Activated CD4-positive, alpha-beta T cell treated with anti-CD3 and anti-CD28 coated beads, Interleukin-2, Interleukin-4, amounts not matched to agents 100 ng/mL and 50 ng/mL, durations not matched to agents 16 hours and 8 hours (primary cell): ENCODE data around the gene DTX3L.

Experiments used
- DNase-seq: peaks from one replicate; pipeline ENCODE4 v3.0.0-alpha.2; 2020; ENCODE audit warnings: low spot score

DTX3L gene

GRCh38 chr3:122564155-122564912, at the start of gene DTX3L, which contains the start of gene PARP9:
Gene DTX3L (plus strand): TSS chr3:122564338. CDS start chr3:122564427, 89 bp downstream.
Gene PARP9 (minus strand): TSS chr3:122564300. CDS start chr3:122559620, 4,680 bp downstream.
- DNase-seq: peak; percentile 75

- DNase-seq: no peak
Measured at GRCh38 chr3:122515020-122515468, 49.1 kb upstream of the DTX3L start.

DNA sequence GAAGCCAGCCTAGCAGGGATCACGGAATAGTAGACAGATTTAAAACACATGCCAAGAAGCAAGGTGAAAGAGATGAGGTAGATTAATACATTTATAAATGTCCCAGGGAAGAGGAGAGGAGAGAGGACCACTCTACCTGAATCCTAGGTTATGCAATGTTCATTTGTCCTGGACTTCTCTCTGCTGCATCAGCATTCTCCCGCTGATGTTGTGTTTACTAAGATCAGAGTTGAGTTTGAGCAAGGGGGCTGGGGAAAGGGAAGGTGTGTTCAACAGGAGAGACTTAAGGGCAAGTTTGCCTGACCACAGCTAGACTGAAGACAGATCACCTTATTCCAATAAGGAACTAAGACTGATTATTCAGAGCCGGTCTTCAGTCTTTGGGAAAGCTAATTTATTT, 48.3 kb upstream of the DTX3L start:
- DNase-seq: no peak

- DNase-seq: no peak
Measured at GRCh38 chr3:122516846-122517360, 47.2 kb upstream of the DTX3L start.

- DNase-seq: no peak
Measured at GRCh38 chr3:122519693-122520092, 44.4 kb upstream of the DTX3L start.

DNA sequence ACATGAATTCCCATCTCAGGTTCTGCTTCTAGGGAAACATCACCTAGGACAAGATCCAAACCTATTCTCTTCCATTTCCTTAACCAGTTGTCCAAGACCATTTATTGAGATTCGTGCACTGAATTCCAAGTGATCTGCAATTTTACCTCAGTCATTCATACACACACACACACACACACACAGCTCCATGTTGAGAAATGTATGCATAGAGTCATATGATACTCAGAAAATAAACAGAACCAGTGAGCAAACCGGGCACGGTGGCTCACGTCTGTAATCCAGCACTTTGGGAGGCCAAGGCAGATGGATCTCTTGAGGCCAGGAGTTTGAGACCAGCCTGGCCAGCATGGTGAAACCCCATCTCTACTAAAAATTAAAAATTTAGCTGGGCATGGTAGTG, 43.3 kb upstream of the DTX3L start:
- no peak for DNase-seq

- no peak for DNase-seq
Measured at GRCh38 chr3:122523317-122523716, 40.8 kb upstream of the DTX3L start.

DNA sequence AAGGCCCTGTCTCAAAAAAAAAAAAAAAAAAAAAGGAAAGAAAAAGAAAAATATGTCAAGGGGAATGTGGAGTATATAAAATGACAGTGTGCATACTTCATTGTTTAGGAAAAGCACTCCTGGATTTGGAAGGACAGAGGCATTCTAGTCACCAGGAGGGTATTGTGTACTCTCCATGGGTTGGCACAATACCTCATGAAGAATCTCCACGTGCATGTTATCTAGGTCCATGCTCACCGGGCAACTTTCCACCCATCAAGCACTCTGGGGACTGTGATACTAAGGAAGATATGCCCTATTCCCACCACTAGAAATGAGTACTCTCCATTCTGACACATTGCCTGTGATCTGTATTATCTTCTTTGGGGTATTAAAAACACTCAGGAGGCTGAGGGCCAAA, 34.0 kb upstream of the DTX3L start:
- no peak for DNase-seq

GRCh38 chr3:122533480-122533879, 30.7 kb upstream of the DTX3L start:
- no peak for DNase-seq

DNA sequence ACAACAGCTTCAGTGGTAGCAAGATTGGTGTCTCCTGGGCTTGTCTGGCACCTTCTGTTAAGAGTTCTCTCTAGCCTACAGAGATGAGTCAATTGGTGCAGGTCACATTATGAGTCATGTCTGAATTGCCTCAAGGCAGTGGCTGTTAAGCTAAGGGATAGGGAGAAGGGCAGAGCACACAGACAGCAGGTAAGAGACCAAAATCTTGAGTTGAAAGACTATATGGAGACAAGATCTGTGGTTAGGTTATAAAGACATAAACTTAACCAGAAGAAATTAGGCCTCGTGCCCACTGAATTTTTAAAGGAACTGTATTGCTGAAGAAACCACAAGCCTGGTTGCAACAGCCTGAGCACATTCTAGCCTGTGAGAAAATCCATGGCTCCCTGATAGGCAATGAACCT, 30.2 kb upstream of the DTX3L start:
- peak; percentile 95 for DNase-seq

DNA sequence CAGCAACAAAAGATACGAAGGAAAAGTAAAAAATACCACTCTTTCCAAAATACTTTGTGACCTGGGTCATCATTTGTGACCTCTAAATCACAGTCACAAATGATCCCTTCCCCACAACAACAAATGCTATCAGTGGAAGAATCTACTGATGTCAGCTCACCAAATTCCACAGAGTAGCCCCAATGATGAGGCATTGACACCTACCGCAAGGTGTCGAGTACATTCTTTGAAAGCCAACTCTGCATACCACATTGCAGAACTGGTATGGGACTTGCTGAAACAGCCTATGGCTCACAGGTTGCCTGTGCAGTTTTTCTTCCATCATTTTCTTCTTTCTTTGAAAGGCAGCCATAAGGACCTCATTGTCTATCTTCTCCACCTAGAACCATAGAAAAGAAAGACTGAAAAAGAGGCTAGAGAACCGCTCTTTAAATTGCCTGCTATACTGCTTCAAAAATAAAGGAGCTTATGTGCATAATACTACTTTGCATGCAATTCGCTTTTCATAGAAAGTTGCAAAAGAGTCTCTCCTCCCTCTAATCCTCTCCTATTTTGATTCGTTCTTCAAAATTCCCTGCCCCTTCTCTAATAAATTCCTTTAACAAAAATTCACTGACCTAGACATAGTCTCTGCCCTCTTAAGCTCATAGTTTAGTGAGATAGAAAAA, 28.0 kb upstream of the DTX3L start:
- no peak for DNase-seq

DNA sequence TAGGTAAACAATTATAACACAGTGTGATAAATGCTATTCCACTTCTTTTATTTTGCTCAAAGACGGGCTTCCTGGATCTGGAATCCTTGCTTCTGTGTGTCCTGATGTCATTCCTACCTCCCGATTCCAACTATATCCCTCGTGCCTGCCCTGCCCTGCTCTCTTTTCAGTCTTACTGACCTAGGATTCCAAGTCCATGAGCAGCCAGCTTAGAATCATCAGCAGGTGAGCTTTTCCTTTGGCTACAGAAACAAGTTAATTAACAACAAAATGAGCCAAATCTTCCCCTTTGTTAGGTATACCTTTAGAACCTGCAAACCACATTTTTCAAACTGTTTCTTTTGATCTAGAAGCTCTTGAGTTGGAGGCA, 27.5 kb upstream of the DTX3L start:
- DNase-seq: no peak

DNA sequence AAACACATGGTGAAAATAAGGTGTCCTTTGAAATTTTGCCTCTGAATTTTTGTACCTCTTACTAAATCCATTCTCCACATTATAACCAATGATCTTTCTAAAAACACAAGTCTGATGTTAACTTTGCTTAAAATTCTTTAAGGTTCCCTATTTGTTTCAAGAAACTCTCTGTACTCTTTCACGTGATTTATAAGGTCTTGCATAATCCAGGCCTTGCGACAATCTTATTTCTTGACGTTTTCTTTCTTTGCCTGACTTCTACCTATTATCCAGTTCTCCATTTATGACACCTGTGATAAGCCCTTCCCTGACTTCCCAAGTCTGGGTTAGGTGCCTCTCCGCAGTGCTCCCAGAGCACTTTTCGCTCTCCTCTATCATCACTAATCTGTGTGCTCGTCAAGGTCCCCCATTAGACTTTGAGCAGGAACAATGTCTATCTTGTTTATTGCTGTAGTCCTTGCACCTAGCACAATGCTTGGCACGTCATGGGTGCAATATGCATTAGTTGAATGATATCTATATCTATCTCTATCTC, 25.1 kb upstream of the DTX3L start:
- no peak for DNase-seq

DNA sequence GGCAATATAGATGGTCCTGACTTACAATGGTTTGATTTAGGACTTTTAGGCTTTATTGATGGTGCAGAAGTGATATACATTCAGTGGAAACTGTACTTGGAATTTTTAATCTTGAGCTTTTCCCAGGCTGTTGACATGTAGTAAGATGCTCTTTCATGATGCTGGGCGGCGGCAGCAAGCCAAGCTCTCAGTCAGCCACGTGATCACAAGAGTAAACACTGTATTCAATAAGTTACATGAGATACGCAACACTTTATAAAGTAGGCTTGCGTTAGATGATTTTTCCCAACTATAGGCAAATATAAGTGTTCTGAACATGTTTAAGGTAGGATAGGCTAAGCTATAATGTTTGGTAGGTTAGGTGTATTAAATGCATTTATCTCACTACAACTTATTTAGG, 18.0 kb upstream of the DTX3L start:
- no peak for DNase-seq

DNA sequence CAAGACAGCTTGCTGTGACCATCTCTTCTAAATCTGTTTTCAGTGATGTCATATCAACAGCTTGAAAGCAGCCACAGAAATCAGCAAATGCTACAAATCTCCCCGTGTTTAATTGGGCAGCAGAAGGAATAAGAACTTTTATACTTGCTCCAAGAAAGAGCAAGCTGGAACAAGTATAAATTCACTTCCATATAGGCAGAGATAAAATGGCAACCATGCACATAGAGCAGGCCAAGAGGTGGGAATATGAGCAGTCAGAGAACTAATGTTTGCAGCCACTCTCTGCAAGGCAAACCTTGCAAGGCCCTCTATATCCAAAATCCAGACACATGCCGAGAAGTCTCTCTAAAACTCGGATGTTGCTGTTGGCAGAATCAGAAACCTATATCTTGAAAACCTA, 16.1 kb upstream of the DTX3L start:
- no peak for DNase-seq

GRCh38 chr3:122548619-122549018, 15.5 kb upstream of the DTX3L start:
- DNase-seq: no peak

GRCh38 chr3:122553171-122553570, 11.0 kb upstream of the DTX3L start:
- DNase-seq: no peak

GRCh38 chr3:122555275-122556071, 8.7 kb upstream of the DTX3L start:
- no peak for DNase-seq

DNA sequence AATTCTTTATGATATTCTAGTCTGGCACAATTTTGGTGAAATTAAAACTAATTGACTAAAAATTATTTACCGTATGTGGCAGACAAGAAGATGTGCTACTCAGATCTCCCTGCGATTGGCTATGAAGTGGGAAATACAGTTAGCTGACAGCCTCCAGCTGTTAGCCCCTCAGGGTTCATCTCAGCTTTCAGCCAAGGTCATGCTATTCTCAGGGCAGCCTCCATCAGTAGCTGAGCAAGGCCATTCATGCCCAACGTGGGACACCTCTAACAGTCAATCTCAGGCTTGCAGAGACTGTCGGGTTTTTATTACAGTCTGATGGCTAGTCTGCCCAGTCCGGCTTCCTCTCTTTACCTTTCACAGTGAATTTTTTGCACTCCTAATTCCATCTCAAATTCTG, 6.8 kb upstream of the DTX3L start:
- DNase-seq: no peak

DNA sequence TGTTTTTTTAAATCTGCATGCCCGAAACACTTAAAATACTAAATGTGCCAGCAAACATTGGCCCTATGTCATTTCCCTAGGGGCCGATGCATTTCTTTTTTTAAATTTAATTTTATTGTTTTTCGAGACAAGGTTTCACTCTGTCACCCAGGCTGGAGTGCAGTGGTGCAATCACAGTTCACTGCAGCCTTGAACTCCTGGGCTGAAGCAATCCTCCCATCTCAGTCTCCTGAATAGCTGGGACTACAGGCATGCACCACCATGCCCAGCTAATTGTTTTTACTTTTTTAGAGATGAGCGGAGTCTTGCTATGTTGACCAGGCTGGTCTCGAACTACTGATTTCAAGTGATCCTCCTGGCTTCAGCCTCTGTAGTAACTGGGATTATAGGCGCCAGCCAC, 5.5 kb upstream of the DTX3L start:
- no peak for DNase-seq

DNA sequence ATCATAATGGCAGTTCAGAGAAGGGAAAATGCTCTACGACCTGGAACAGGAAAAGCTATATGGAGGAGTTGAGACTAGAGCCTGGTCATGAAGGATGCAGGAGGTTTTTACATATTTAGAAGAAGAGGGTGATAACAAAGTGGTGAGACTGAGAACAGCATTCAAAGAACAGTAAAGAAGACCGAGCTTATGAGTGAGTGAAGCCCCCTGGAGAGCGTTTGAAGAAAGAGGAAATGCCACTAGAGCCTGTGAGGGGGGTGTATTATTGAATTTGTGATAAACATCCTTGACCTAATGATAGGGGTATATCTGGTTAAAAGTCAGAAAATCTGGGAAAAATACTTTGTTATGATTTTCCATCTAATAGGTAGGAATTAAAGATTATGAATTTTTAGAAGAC, 4.2 kb upstream of the DTX3L start:
- no peak for DNase-seq

GRCh38 chr3:122560680-122561079, 3.5 kb upstream of the DTX3L start:
- peak; percentile 72 for DNase-seq
